Neural progenitor cell (in vitro differentiated cells): ENCODE measurements around the gene RNF126.

Experiments
- EZH2 ChIP-seq: fragments of 200-600 bp; sonication (generic); IDR thresholded peaks from 2 replicates; pipeline ENCODE4 v1.6.1; 2017; ENCODE audit warnings: antibody characterized with exemption, mild to moderate bottlenecking, moderate library complexity
- EZH2phosphoT487 ChIP-seq: fragments of 200-600 bp; sonication (generic); IDR thresholded peaks from 2 replicates; pipeline ENCODE4 v1.6.1; 2017; ENCODE audit warnings: antibody characterized with exemption
- TF ChIP-seq, protein P1 (sequence below): fragments of 200-600 bp; sonication (generic); IDR thresholded peaks from 2 replicates; pipeline ENCODE4 v1.5.1; 2017; ENCODE audit warnings: antibody characterized with exemption, mild to moderate bottlenecking

DNA sequence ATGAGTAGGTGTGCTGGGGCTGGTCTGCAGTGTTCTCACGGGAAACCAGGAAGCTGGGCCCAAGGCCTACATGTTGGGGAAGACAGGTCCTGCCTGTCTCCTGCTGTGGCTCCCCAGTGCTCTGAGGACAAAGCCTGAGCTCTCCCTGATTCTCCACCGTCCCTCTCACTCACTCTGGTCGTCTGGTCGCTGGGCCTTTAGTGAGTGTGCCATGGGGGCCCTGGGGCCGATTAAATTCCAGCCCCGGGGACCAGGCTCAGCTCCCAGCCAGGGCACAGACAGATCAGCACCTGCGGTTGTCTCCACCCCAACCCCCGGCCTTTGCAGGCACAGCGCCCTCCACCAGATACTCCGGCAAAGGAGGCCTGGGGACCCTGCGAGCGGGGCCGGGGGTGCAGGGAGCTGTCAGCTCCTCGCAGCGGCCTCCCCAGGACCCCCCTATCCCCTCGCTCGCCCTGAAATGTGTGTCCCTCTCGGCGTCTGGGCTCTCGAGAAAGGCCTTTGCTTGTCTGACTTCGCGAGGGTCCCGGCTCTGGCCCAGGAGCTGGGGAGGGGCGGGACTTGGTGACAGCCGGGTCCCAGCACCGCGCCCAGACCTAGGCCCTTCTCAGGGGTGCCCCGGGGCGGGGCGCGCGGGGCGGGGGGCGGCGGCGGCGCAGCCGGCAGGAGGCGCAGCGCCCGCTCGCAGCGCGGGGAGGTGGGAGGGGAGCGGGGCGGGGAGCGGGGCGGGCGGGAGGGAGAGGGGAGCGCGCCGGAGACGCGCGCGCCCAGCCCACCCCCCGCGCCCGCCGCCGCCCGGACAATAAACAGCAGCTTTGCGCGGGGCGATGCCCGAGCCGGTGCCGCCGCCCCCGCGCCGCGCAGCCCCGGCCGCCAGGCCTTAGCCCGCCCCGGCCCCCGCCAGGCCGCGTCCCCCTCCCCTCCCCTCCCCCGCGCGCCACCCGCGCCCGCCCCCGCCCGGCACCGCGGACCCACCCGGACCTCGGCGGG, 45.4 kb upstream of the RNF126 start, which contains the start of gene PALM:
- TF ChIP-seq, protein P1, sequence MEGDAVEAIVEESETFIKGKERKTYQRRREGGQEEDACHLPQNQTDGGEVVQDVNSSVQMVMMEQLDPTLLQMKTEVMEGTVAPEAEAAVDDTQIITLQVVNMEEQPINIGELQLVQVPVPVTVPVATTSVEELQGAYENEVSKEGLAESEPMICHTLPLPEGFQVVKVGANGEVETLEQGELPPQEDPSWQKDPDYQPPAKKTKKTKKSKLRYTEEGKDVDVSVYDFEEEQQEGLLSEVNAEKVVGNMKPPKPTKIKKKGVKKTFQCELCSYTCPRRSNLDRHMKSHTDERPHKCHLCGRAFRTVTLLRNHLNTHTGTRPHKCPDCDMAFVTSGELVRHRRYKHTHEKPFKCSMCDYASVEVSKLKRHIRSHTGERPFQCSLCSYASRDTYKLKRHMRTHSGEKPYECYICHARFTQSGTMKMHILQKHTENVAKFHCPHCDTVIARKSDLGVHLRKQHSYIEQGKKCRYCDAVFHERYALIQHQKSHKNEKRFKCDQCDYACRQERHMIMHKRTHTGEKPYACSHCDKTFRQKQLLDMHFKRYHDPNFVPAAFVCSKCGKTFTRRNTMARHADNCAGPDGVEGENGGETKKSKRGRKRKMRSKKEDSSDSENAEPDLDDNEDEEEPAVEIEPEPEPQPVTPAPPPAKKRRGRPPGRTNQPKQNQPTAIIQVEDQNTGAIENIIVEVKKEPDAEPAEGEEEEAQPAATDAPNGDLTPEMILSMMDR: peak; percentile 22
- TF ChIP-seq EZH2phosphoT487 (no peak), EZH2 (no peak)
